ENCODE data around the gene SMYD4. TPM values are rescaled to one million over a fixed set of nuclear protein-coding genes. Genes with fewer than 3 reads are reported as not detected.
"Not testable (repeated sequence)": the region's sequence is repeated elsewhere in the genome, so short reads cannot be mapped to it uniquely, and the experiment has no call there.

The SMYD4 gene
- total RNA-seq, 1 donor from 2014 or later: 21.8 TPM

GRCh38 chr17:1813088-1813487 is 16.6 kb downstream of the SMYD4 start:
- Mint-ChIP-seq H3K9me3 (no peaks in the 10 kb centered on the region), H3K36me3 (ENCODE audit: low read depth) (peaks cover 37% of the 10 kb centered on the region), H3K27ac (no peak overlapping the region), H3K27me3 (no peaks in the 10 kb centered on the region), H3K4me1 (no peaks in the 10 kb centered on the region), H3K4me3 (no peak overlapping the region)
- ATAC-seq (ENCODE audit: low read depth): no peak
- no peak for DNase-seq
- ChIA-PET POLR2A (interaction anchor here (0.7 kb wide), 1 partner anchor 9 kb away, joined by 4 read pairs; no protein-coding TSS in a partner anchor), CTCF (no interaction called here)
- no peak for TF ChIP-seq CTCF (IDR thresholded peaks at IDR 0.05)
- intact Hi-C loops (cut with micrococcal nuclease): no loop called here

- no peak for TF ChIP-seq CTCF (IDR thresholded peaks at IDR 0.05)
- H3K4me3 Mint-ChIP-seq: no peak overlapping the region
- intact Hi-C loops (cut with micrococcal nuclease): no loop called here
- DNase-seq: no peak
- ChIA-PET POLR2A (interaction anchor here (0.6 kb wide), 1 partner anchor 12 kb away, joined by 3 read pairs; no protein-coding TSS in a partner anchor), CTCF (no interaction called here)
- no peaks in the 10 kb centered on the region for H3K4me1 Mint-ChIP-seq
- no peaks in the 10 kb centered on the region for H3K27me3 Mint-ChIP-seq
- H3K27ac Mint-ChIP-seq: no peak overlapping the region
- H3K9me3 Mint-ChIP-seq: no peaks in the 10 kb centered on the region
- peaks cover 43% of the 10 kb centered on the region for H3K36me3 Mint-ChIP-seq (ENCODE audit: low read depth)
- ATAC-seq (ENCODE audit: low read depth): no peak
Measured at GRCh38 chr17:1810450-1811103, 19.1 kb downstream of the SMYD4 start.

- intact Hi-C loops (cut with micrococcal nuclease); DNase-seq; H3K9me3 Mint-ChIP-seq; H3K4me3 Mint-ChIP-seq; POLR2A ChIA-PET; H3K4me1 Mint-ChIP-seq; H3K27ac Mint-ChIP-seq; ATAC-seq (ENCODE audit: low read depth); H3K27me3 Mint-ChIP-seq: not testable (repeated sequence)
- H3K36me3 Mint-ChIP-seq (ENCODE audit: low read depth): peaks cover 45% of the 10 kb centered on the region
- CTCF ChIA-PET: interaction anchor here (0.7 kb wide), 1 partner anchor 270 kb away, joined by 3 read pairs; no protein-coding TSS in a partner anchor
Measured at GRCh38 chr17:1809815-1810214, 19.9 kb downstream of the SMYD4 start.

- no peak overlapping the region for H3K4me3 Mint-ChIP-seq
- no peaks in the 10 kb centered on the region for H3K27me3 Mint-ChIP-seq
- intact Hi-C loops (cut with micrococcal nuclease): no loop called here
- ChIA-PET CTCF (no interaction called here), POLR2A (no interaction called here)
- H3K9me3 Mint-ChIP-seq: no peaks in the 10 kb centered on the region
- TF ChIP-seq CTCF (IDR thresholded peaks at IDR 0.05): no peak
- H3K4me1 Mint-ChIP-seq: no peaks in the 10 kb centered on the region
- no peak overlapping the region for H3K27ac Mint-ChIP-seq
- DNase-seq (no peak), ATAC-seq (ENCODE audit: low read depth) (no peak)
- peaks cover 50% of the 10 kb centered on the region for H3K36me3 Mint-ChIP-seq (ENCODE audit: low read depth)
Measured at GRCh38 chr17:1808644-1809043, 21.1 kb downstream of the SMYD4 start.

- no peaks in the 10 kb centered on the region for H3K4me1 Mint-ChIP-seq
- no peaks in the 10 kb centered on the region for H3K27me3 Mint-ChIP-seq
- DNase-seq (no peak), ATAC-seq (ENCODE audit: low read depth) (no peak)
- POLR2A ChIA-PET: no interaction called here
- peaks cover 51% of the 10 kb centered on the region for H3K36me3 Mint-ChIP-seq (ENCODE audit: low read depth)
- no peak overlapping the region for H3K27ac Mint-ChIP-seq
- no peak overlapping the region for H3K4me3 Mint-ChIP-seq
- H3K9me3 Mint-ChIP-seq: no peaks in the 10 kb centered on the region
- TF ChIP-seq CTCF (IDR thresholded peaks at IDR 0.05): no peak
- CTCF ChIA-PET: no interaction called here
- intact Hi-C loops (cut with micrococcal nuclease): no loop called here
Measured at GRCh38 chr17:1807890-1808289, 21.8 kb downstream of the SMYD4 start.

GRCh38 chr17:1803280-1803679 is 26.4 kb downstream of the SMYD4 start:
- CTCF ChIA-PET: no interaction called here
- no peaks in the 10 kb centered on the region for H3K27me3 Mint-ChIP-seq
- H3K27ac Mint-ChIP-seq: no peak overlapping the region
- POLR2A ChIA-PET: no interaction called here
- no peaks in the 10 kb centered on the region for H3K9me3 Mint-ChIP-seq
- no peak overlapping the region for H3K4me3 Mint-ChIP-seq
- H3K36me3 Mint-ChIP-seq (ENCODE audit: low read depth): peaks cover 50% of the 10 kb centered on the region
- no peaks in the 10 kb centered on the region for H3K4me1 Mint-ChIP-seq
- no peak for ATAC-seq (ENCODE audit: low read depth)
- no peak for DNase-seq
- intact Hi-C loops (cut with micrococcal nuclease): no loop called here
- no peak for TF ChIP-seq CTCF (IDR thresholded peaks at IDR 0.05)
